ENCODE measurements around the gene KCNIP3. TPM values are rescaled to one million over a fixed set of nuclear protein-coding genes. Genes with fewer than 3 reads are reported as not detected.

The KCNIP3 gene
- total RNA-seq, 2 donors from 2014 or later, result 4.0 to 5.9 TPM

- Histone ChIP-seq H3K36me3 (no peaks in the 10 kb centered on the region), H3K27ac (no peak overlapping the region), H3K9me3 (no peaks in the 10 kb centered on the region), H3K4me3 (no peak overlapping the region), H3K27me3 (no peaks in the 10 kb centered on the region), H3K4me1 (no peaks in the 10 kb centered on the region)
- TF ChIP-seq, protein P1, sequence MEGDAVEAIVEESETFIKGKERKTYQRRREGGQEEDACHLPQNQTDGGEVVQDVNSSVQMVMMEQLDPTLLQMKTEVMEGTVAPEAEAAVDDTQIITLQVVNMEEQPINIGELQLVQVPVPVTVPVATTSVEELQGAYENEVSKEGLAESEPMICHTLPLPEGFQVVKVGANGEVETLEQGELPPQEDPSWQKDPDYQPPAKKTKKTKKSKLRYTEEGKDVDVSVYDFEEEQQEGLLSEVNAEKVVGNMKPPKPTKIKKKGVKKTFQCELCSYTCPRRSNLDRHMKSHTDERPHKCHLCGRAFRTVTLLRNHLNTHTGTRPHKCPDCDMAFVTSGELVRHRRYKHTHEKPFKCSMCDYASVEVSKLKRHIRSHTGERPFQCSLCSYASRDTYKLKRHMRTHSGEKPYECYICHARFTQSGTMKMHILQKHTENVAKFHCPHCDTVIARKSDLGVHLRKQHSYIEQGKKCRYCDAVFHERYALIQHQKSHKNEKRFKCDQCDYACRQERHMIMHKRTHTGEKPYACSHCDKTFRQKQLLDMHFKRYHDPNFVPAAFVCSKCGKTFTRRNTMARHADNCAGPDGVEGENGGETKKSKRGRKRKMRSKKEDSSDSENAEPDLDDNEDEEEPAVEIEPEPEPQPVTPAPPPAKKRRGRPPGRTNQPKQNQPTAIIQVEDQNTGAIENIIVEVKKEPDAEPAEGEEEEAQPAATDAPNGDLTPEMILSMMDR (IDR thresholded peaks at IDR 0.05), result no peak
- no peak for DNase-seq (ENCODE audit: low spot score)
Observed at GRCh38 chr2:95372845-95373244, 75.7 kb downstream of the KCNIP3 start.

GRCh38 chr2:95374029-95374428 lies 76.9 kb downstream of the KCNIP3 start:
- TF ChIP-seq, protein P1 (IDR thresholded peaks at IDR 0.05), result no peak
- Histone ChIP-seq H3K36me3 (no peaks in the 10 kb centered on the region), H3K27me3 (no peaks in the 10 kb centered on the region), H3K4me3 (no peak overlapping the region), H3K27ac (no peak overlapping the region), H3K4me1 (no peaks in the 10 kb centered on the region), H3K9me3 (no peaks in the 10 kb centered on the region)
- DNase-seq (ENCODE audit: low spot score), result no peak

GRCh38 chr2:95374451-95374920 lies 77.3 kb downstream of the KCNIP3 start:
- no peaks in the 10 kb centered on the region for H3K36me3 ChIP-seq
- no peak overlapping the region for H3K4me3 ChIP-seq
- no peaks in the 10 kb centered on the region for H3K9me3 ChIP-seq
- no peak overlapping the region for H3K27ac ChIP-seq
- TF ChIP-seq, protein P1 (IDR thresholded peaks at IDR 0.05), result no peak
- no peaks in the 10 kb centered on the region for H3K27me3 ChIP-seq
- no peaks in the 10 kb centered on the region for H3K4me1 ChIP-seq
- DNase-seq (ENCODE audit: low spot score), result no peak

DNA sequence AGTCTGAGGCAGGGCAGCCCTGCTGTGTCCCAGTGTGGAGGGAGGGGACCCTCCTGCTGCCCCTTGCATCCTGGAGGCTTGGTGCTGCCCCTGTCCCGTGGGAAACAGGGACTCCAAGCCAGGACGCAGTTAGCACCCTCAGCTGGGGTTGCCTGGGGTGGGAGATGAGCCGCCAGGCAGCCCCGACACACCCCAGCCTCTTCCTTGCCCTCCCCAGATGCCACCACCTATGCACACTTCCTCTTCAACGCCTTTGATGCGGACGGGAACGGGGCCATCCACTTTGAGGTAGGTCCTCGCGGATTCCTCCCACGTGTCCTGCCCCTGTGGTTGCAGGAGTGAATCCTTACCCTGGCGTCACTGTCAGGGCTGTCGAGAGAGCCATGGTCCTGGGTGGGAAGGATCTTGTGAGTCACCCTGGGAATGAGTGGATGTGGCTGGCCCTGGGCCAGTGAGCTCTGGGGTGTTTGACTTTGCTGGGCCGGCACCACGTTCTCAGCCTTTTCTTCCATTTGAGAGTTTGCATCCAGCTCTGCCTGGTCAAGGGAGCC lies 77.8 kb downstream of the KCNIP3 start:
- H3K27ac ChIP-seq, result no peak overlapping the region
- no peak overlapping the region for H3K4me3 ChIP-seq
- H3K4me1 ChIP-seq, result no peaks in the 10 kb centered on the region
- no peaks in the 10 kb centered on the region for H3K9me3 ChIP-seq
- TF ChIP-seq, protein P1 (IDR thresholded peaks at IDR 0.05), result no peak
- DNase-seq (ENCODE audit: low spot score), result no peak
- H3K27me3 ChIP-seq, result no peaks in the 10 kb centered on the region
- no peaks in the 10 kb centered on the region for H3K36me3 ChIP-seq

DNA sequence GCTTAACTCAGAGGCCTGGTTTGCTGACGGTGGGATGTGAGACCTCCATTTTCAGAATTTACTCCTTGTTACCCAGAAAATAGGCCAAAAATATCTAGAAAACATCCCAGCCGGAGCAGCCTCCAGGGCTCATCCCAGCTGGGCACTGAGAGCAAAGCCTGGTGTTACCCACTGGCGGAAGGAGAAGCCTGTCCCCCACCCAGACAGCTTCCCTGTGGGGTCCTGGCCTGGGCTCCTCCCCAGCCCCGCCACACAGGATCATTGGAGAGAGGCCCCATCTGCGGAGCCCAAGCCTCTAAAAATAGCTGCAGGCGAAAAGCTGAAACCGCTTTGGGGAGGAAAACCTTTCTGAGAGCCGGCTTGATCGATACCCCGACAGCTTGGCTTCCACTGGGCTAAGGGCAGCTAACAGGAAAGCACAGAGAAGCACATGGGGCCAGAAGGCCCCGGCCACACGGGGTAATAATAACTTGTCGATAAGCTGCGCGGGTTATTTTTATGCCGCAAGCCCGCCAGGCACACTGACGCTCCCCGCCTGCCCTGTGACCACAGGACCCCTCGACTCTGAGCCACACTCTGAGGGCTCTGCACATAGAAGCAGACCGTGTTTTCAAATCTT lies 78.5 kb downstream of the KCNIP3 start:
- no peak overlapping the region for H3K27ac ChIP-seq
- H3K4me1 ChIP-seq, result no peaks in the 10 kb centered on the region
- DNase-seq (ENCODE audit: low spot score), result no peak
- no peak overlapping the region for H3K4me3 ChIP-seq
- H3K27me3 ChIP-seq, result no peaks in the 10 kb centered on the region
- TF ChIP-seq, protein P1 (IDR thresholded peaks at IDR 0.05), result no peak
- no peaks in the 10 kb centered on the region for H3K36me3 ChIP-seq
- no peaks in the 10 kb centered on the region for H3K9me3 ChIP-seq
